HG03521 (cell line): ENCODE results near the gene ITPRIP.
A peak's percentile ranks its signal among the peaks of the same experiment; 100 is the strongest.

Source experiments
- ATAC-seq: cut with Tn5 transposase; IDR thresholded peaks from one replicate; pipeline ENCODE4 v1.9.1; 2021; ENCODE audit warnings: mild to moderate bottlenecking, moderate library complexity; ENCODE audit not compliant: unreplicated experiment

Gene ITPRIP

GRCh38 chr10:104288355-104288754 lies 49.9 kb downstream of the ITPRIP start:
- no peak for ATAC-seq

- ATAC-seq, result no peak
Observed at GRCh38 chr10:104286939-104287338, 51.3 kb downstream of the ITPRIP start.

GRCh38 chr10:104284846-104285245 lies 53.4 kb downstream of the ITPRIP start:
- no peak for ATAC-seq

GRCh38 chr10:104281694-104282093 lies 56.6 kb downstream of the ITPRIP start:
- ATAC-seq, result no peak

- no peak for ATAC-seq
Observed at GRCh38 chr10:104279550-104280259, 58.6 kb downstream of the ITPRIP start.

GRCh38 chr10:104277785-104278184 lies 60.5 kb downstream of the ITPRIP start:
- ATAC-seq, result no peak

GRCh38 chr10:104276192-104276591 lies 62.1 kb downstream of the ITPRIP start:
- no peak for ATAC-seq

- ATAC-seq, result peak; percentile 64
Observed at GRCh38 chr10:104274762-104275721, 63.2 kb downstream of the ITPRIP start.

GRCh38 chr10:104273899-104274575 lies 64.2 kb downstream of the ITPRIP start:
- ATAC-seq, result no peak

GRCh38 chr10:104273286-104273685 lies 65.0 kb downstream of the ITPRIP start:
- no peak for ATAC-seq

- peak; percentile 99 for ATAC-seq
Observed at GRCh38 chr10:104268713-104269645, 69.3 kb downstream of the ITPRIP start, which contains the start of gene GSTO2. TSS of gene GSTO2 (plus strand) at chr10:104269184. CDS start at chr10:104274916, 5,732 bp downstream.

- ATAC-seq, result no peak
Observed at GRCh38 chr10:104268405-104268712, 69.9 kb downstream of the ITPRIP start.

GRCh38 chr10:104267721-104268404 lies 70.4 kb downstream of the ITPRIP start:
- no peak for ATAC-seq

GRCh38 chr10:104264783-104265182 lies 73.5 kb downstream of the ITPRIP start:
- ATAC-seq, result no peak

- ATAC-seq, result no peak
Observed at GRCh38 chr10:104262055-104262454, 76.2 kb downstream of the ITPRIP start.

GRCh38 chr10:104260775-104261115 lies 77.5 kb downstream of the ITPRIP start:
- ATAC-seq, result no peak

- ATAC-seq, result no peak
Observed at GRCh38 chr10:104259999-104260774, 78.1 kb downstream of the ITPRIP start.
